Head of caudate nucleus (tissue), 42 donors: ENCODE data around the gene SAP30.

Experiments used
- DNase-seq, 42 donors: peaks; one replicate each; pipeline versions ENCODE4 v3.0.0 to v3.0.0-alpha.2; 2020 to 2021; ENCODE audit warnings: mixed read lengths in 7 of 42
- intact Hi-C: fragments of 100-400 bp; cut with DNase I; formaldehyde crosslinking; loops from one replicate; pipeline ENCODE4 v1.15.0; 2022

The SAP30 gene

GRCh38 chr4:173360587-173361221 lies 10.1 kb upstream of the SAP30 start:
- intact Hi-C loops, result no loop called here
- peak in 1 of 42 donors; percentile 14 for DNase-seq

- DNase-seq, result no peak
- intact Hi-C loops, result no loop called here
Observed at GRCh38 chr4:173362666-173363065, 8.1 kb upstream of the SAP30 start.

GRCh38 chr4:173365359-173365996 lies 5.3 kb upstream of the SAP30 start:
- no peak for DNase-seq
- intact Hi-C loops, result no loop called here

DNA sequence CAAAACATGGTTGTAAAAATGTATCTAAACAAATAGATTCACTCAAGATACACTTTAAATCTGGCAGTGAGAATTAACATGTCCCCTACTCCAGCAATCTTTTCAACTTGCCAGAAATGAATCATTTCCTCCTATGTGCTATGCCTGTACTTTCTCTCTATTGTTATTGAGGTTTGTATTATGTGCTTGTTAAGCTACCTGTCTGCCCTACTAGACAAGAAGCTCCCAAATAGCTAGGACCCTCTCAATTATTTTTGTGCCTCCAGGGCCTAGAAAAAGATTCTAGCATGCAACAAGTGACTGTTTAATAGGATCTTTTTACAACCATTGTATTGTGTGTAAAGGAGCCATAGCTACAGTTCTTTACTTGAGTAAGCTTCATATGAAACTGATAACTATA lies 3.5 kb upstream of the SAP30 start:
- DNase-seq, result no peak
- intact Hi-C loops, result no loop called here

DNA sequence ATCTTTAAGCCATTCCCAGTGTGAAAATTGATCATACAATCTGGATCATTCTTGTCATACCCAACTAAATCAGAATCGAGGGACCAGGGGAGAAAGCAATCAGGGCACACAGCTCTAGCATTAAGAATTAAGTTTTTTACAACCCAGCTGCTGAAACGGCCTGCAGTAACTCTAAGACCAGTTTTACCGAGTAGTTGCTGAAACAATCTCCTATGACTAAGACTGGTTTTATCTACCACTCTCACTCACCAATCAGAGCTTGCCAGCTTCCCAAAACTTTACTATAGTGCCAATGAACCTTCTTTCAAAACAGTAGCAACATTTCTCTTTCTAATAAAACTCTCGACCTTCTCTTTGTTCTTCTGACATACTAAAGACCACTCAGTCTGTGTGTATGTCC lies 2.8 kb upstream of the SAP30 start:
- no peak for DNase-seq
- intact Hi-C loops, result no loop called here

DNA sequence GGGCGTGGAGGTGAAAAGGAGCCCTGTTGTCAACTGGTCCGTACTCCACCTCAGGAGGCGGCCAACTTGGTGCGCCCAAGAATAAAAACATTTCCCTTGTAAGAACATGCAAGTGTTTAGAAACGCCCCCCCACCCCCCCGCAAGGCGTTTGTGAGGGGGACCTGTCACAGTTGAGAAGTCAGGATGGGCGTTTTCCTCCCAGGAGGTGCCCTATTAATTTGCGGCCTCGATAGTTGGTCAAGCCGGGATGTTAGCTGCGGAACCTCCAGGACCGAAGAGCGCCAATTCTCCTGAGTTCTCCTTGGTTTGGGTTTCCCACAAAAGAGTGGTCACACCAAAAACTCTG lies 651 bp upstream of the SAP30 start:
- peak in 30 of 42 donors; percentile 4 to 62 (median 34) for DNase-seq
- intact Hi-C loops, result loop anchor here (2.0 to 5.0 kb wide), 2 partner anchors 35 to 42 kb away; partner anchors contain the start of gene HMGB2

DNA sequence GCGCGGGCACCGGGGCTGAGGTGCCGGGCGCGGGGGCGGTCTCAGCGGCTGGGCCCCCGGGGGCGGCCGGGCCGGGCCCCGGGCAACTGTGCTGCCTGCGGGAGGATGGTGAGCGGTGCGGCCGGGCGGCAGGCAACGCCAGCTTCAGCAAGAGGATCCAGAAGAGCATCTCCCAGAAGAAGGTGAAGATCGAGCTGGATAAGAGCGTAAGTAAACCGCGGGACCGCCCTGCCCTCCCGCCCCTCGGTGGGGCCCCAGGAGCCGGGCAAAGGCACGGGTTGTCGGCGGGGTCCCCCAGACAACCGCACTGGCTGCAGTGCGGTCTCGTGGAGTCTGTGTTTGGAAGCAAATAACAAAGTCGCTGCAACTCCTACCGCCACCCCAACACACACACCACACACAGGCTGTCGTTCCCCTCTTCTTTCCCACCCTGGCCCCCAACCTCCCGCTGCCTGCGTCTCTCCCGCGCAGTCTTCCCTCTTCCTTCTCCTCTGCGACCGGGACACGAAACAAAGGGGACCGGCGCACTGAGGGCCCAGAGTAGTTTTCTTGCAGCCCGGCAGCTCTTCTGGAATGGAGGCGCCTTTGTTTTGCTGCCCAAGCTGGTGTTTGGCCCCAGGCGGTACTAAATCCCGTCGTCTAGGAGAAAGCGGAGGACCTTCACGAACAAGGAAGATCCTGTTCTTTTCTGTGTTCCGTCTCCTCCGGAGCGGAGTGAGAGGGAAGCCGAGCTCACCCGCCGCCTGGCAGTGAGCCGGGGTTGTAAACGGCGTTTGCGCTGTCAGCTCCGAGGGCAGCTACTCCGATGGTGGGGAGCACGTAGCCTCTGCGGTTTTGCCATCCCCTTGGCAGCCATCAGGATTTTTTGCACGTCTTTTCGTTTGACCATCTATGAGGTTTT lies 788 bp downstream of the SAP30 start:
- DNase-seq, result peak; percentile 50 to 91 (median 83)
- intact Hi-C loops, result loop anchor here (2.0 to 5.0 kb wide), 2 partner anchors 37 to 41 kb away; partner anchors contain the start of gene HMGB2

DNA sequence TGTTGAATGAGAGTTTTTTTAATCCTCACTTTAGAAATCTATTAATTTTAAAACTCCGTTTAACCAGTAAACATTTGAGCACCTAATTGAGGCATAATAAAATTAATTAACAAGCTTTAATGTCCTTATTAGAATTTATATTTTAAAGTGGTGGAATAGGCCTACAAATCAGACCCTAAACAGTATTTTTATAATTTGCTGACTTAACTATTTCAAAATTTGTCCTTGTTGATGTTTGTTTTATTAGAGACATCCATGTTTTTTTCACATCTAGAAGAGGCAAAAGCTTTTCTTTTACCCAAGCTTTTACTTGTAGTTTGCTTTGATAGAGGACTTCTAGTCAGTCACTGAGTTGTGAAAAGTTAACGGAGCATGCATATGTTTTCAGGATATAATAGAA lies 3.8 kb downstream of the SAP30 start:
- no peak for DNase-seq
- intact Hi-C loops, result loop anchor here (5.0 kb wide), 1 partner anchor 38 kb away; no protein-coding TSS in a partner anchor

DNA sequence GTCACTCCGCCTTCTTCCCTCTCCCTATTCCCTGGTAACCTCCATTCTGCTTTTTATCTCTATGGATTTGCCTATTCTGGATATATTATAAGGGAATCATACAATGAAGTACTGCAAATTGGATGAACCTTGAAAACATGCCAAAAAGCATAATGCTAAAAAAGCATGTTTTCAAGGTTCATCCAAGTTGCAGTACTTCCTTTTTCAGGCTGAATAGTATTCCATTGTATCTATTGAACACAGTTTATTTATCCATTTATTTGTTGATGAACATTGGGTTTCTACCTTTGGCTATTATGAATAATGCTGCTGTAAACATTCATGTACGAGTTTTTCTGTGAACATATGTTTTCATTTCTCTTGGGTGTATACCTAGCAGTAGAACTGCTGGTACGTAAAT lies 9.2 kb downstream of the SAP30 start:
- intact Hi-C loops, result no loop called here
- DNase-seq, result no peak

- no peak for DNase-seq
- intact Hi-C loops, result no loop called here
Observed at GRCh38 chr4:173380987-173381386, 10.2 kb downstream of the SAP30 start.

- no peak for DNase-seq
- intact Hi-C loops, result no loop called here
Observed at GRCh38 chr4:173381610-173382009, 10.9 kb downstream of the SAP30 start.

- DNase-seq, result no peak
- intact Hi-C loops, result no loop called here
Observed at GRCh38 chr4:173382349-173382748, 11.6 kb downstream of the SAP30 start.

GRCh38 chr4:173386751-173387150 lies 16.0 kb downstream of the SAP30 start:
- DNase-seq, result no peak
- intact Hi-C loops, result no loop called here

DNA sequence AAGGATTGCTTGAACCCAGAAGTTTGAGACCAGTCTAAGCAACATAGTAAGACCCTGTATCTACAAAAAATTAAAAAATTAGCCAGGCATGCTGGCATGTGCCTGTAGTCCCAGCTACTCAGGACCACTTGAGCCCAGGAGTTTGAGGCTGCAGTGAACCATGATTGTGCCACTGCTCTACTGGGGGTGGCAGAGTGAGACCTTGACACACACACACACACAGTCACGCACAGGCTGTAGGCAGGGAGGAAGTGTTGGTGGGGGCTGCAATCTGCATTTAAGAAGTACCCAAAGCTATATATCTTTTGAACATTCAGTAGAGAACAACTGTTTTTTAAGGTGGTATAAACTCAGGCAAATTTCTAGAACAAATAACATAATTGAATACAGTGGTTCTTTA lies 20.9 kb downstream of the SAP30 start:
- intact Hi-C loops, result no loop called here
- DNase-seq, result no peak

- no peak for DNase-seq
- intact Hi-C loops, result no loop called here
Observed at GRCh38 chr4:173397604-173398003, 26.9 kb downstream of the SAP30 start.

DNA sequence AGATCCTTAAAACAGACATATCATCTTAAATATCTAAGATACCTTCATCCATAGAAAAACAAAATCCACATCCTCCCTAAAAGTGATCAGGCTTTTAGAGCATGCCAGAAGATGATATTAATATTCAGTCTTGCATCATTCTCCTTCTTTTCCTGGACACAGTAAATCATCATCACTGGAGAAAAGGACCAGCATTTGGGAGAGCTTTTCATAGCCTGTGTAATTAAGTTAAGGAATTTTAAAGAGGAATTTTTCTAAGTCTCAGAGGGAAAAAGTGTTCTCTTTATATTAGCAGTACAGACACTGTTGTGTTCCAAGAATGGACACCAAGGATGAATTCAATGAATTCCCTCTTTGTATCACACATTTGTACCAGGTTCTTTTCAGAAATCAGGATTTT lies 27.5 kb downstream of the SAP30 start:
- intact Hi-C loops, result no loop called here
- DNase-seq, result no peak

GRCh38 chr4:173398779-173399415 lies 28.1 kb downstream of the SAP30 start, which contains the start of gene SCRG1:
TSS of gene SCRG1 (minus strand) at chr4:173399116. CDS start at chr4:173391414, 7,702 bp downstream.
- intact Hi-C loops, result no loop called here
- DNase-seq, result peak in 40 of 42 donors; percentile 35 to 83 (median 66)

DNA sequence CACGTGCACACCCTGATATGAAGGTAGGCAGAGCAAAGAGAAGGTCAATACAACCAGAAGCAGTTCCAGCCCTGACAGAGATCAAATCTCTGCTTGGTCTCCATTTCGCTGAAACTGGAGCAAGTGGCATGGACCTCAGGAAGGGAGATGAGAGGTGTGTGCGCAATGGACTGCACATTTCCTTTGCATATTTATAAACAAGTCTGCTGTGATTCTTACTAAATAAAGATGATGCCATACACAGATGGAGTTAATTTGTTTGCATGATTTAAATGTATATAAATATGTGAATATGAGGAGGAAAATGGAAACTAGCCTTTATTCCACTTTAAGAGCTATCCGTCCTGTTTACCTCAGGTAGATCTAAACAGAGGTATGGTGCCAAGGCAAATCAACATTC lies 30.3 kb downstream of the SAP30 start:
- intact Hi-C loops, result no loop called here
- no peak for DNase-seq

- intact Hi-C loops, result no loop called here
- no peak for DNase-seq
Observed at GRCh38 chr4:173403051-173403450, 32.3 kb downstream of the SAP30 start.
